Stomach (tissue), 9 donors: ENCODE measurements around the gene LUM. TPM values are rescaled to one million over a fixed set of nuclear protein-coding genes. Genes with fewer than 3 reads are reported as not detected.

Experiments used
- DNase-seq, 2 donors: peaks; one replicate each; pipeline versions ENCODE4 v3.0.0 to v3.0.0-alpha.2; 2013 to 2019
- H3K27ac ChIP-seq, 5 donors: fragments of 200-600 bp in 4 of 5; sonication (generic) in 4 of 5; one replicate each; pipeline ENCODE4 v1.5.1; 2013 to 2019; ENCODE audit warnings: mild to moderate bottlenecking in 1 of 5, moderate library complexity in 1 of 5
- H3K27me3 ChIP-seq, 3 donors: fragments of 200-600 bp; sonication (generic); one replicate each; pipeline ENCODE4 v1.5.1; 2017 to 2019; ENCODE audit warnings: mixed run types in 1 of 3
- H3K36me3 ChIP-seq, 4 donors: fragments of 200-600 bp; sonication (generic); 1 replicate in 3 of 4; 2 replicates in 1 of 4; pipeline ENCODE4 v1.5.1; 2016 to 2019
- H3K4me1 ChIP-seq, 4 donors: fragments of 200-600 bp; sonication (generic); one replicate each; pipeline ENCODE4 v1.5.1; 2016 to 2019
- H3K4me3 ChIP-seq, 4 donors: fragments of 200-600 bp; sonication (generic) in 3 of 4; one replicate each; pipeline ENCODE4 v1.5.1; 2016 to 2019; ENCODE audit warnings: mild to moderate bottlenecking in 1 of 4
- H3K9me3 ChIP-seq, 4 donors: fragments of 200-600 bp; sonication (generic); one replicate each; pipeline ENCODE4 v1.5.1; 2016 to 2019
- CTCF ChIP-seq, 7 experiments: fragments of 450-650 bp in 4 of 7; fragments of 200-600 bp in 3 of 7; sonication (generic) in 3 of 7; IDR thresholded peaks; one replicate each; pipeline ENCODE4 v1.5.1; 2016 to 2019; ENCODE audit warnings: antibody characterized with exemption in 7 of 7, control low read depth in 2 of 7, mild to moderate bottlenecking in 1 of 7
- EP300 ChIP-seq: sonication (generic); formaldehyde crosslinking; IDR thresholded peaks from one replicate; pipeline ENCODE4 v1.6.1; 2017; ENCODE audit warnings: antibody characterized with exemption
- POLR2A ChIP-seq, 4 donors: fragments of 450-650 bp; IDR thresholded peaks; one replicate each; pipeline ENCODE4 v1.6.1; 2016; ENCODE audit warnings: antibody characterized with exemption in 4 of 4, control low read depth in 2 of 4, mild to moderate bottlenecking in 1 of 4, moderate library complexity in 1 of 4
- POLR2AphosphoS5 ChIP-seq, 3 donors: sonication (generic); formaldehyde crosslinking; IDR thresholded peaks; one replicate each; pipeline ENCODE4 v1.6.1; 2016; ENCODE audit warnings: antibody characterized with exemption in 3 of 3
- WGBS, 5 donors: extraction: QIAGEN DNeasy Blood & Tissue Kit in 3 of 5; methylation state at CpG; one replicate each; pipeline versions ENCODE4 v1.1.5 to v1.1.7; 2013 to 2018; 5-methylcytosine and 5-hydroxymethylcytosine counted together
- intact Hi-C: fragments of 100-400 bp; cut with DNase I; formaldehyde crosslinking; loops from one replicate; pipeline ENCODE4 v1.15.1; 2023; ENCODE audit warnings: low total_unique reads
- polyA plus RNA-seq, 3 donors: library from polyadenylated mRNA; stranded (reverse); fragments of 200-250 nt; gene quantifications; one replicate each; pipeline ENCODE4 v1.2.3, GENCODE V29; 2013
- total RNA-seq, 5 donors: library from RNA; depleted of rRNA; stranded (reverse); fragments of >200 nt; gene quantifications; one replicate each; pipeline versions ENCODE4 v1.1.0 to v1.2.3, GENCODE V29; 2014 to 2016
- donor health status: healthy with polysubstance abuse.
- donor health status: Bipolar disorder and iron deficiency.
- donor health status: healthy.

LUM gene
- total and polyA plus RNA-seq, 8 donors: 6.9 to 486 (median 28.7) TPM

DNA sequence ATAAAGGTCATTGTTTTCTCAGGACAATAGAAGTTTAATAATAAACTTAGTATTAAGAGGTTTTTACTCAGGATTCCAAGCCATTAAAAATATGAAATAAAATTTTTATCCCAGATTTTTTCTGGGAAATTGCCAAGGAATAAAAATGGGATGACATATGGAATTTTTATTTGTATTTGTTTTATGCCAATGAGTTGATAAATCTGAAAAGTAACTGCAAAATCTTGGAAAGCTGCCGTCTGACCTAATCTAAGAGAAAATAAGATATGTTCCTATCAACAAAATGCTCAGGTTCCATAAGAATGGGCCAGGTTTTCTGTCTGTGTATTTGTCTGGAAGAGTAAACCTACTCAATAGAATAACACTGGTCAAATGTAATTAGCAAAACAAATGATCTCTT, 31.3 kb downstream of the LUM start:
- no peaks in the 10 kb centered on the region for H3K9me3 ChIP-seq
- WGBS, 5 donors: 33 to 63% (median 41%) methylated on average over 1 of the region's 1 CpG
- intact Hi-C loops: no loop called here

DNA sequence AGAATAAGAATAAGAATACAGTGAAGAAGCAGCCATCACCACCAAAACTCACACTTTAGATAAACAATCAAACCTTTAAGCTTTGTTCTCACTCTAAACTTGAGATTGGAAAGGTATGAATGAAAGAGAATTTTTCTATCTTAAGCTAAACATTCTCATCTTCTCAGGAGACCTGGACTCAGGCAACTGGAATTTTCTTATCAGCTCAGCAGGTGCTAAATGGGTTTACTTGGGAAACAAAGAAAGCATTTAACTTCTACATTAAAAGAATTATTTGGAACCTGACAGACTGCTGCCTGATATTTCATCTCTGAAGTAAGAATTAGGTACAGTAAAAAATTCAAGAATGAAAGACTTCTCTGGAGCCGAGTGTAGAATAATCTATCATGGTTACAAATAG, 32.8 kb downstream of the LUM start:
- no peak for TF ChIP-seq POLR2AphosphoS5 (IDR thresholded peaks at IDR 0.05)
- TF ChIP-seq CTCF (IDR thresholded peaks at IDR 0.05): no peak
- no peak for TF ChIP-seq EP300
- TF ChIP-seq POLR2A (IDR thresholded peaks at IDR 0.05): no peak
- no peaks in the 10 kb centered on the region for H3K27me3 ChIP-seq
- no peak overlapping the region for H3K4me3 ChIP-seq
- DNase-seq: no peak
- intact Hi-C loops: no loop called here
- H3K27ac ChIP-seq: no peak overlapping the region
- H3K36me3 ChIP-seq: no peaks in the 10 kb centered on the region
- peaks cover 0 to 3% (median 0%) of the 10 kb centered on the region in 4 donors for H3K4me1 ChIP-seq
- WGBS, 5 donors: 24 to 52% (median 33%) methylated on average over 1 of the region's 1 CpG
- no peaks in the 10 kb centered on the region for H3K9me3 ChIP-seq

More for the DNA sequence above, 31.3 kb downstream of the LUM start:
- peak overlapping the region in 1 of 5 donors; percentile 22 for H3K27ac ChIP-seq
- H3K4me1 ChIP-seq: peaks cover 0 to 3% (median 0%) of the 10 kb centered on the region in 4 donors
- no peak for TF ChIP-seq POLR2AphosphoS5 (IDR thresholded peaks at IDR 0.05)
- TF ChIP-seq POLR2A (IDR thresholded peaks at IDR 0.05): no peak
- TF ChIP-seq CTCF (IDR thresholded peaks at IDR 0.05): no peak
- no peak for TF ChIP-seq EP300
- no peak overlapping the region for H3K4me3 ChIP-seq
- DNase-seq: no peak
- no peaks in the 10 kb centered on the region for H3K27me3 ChIP-seq
- H3K36me3 ChIP-seq: no peaks in the 10 kb centered on the region

DNA sequence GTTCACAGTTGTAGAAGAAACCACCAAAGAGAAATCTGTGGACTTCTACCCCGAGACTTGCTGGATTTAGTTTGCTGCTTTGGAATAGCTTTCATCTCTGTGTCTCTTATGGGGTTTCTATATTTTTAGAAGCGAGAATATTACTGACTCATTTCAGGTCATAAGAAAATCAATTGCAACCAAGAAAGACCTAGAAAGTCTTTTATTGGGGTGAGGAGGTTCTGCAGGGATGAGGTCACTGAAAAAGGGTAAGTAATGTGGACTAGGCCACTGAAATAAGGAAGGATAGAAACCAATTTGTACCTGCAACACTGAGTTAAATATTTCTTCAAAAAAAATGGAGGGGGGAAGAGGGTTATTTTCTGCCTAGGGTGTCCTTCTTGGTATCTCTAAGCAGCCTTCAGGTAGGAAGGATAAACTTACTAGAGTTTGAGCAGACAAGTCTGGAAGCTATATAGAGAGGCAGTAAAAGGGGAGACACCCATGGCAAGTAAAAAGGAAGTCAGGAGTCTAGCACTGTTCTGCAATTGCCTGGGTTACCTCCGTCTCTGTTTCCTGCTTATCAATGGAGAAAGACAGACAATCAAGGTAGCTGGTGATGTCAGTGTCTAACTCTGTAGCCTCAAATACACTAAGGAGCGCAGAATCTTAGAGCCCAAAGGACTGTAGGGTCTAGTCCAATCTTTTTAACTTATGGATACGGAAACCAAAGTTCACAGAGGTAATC, 33.9 kb downstream of the LUM start:
- intact Hi-C loops: no loop called here

GRCh38 chr12:91074851-91075250, 36.4 kb downstream of the LUM start:
- intact Hi-C loops: no loop called here
- WGBS, 5 donors: 21 to 50% (median 43%) methylated on average over 1 of the region's 1 CpG
- Histone ChIP-seq H3K4me3 (no peak overlapping the region), H3K27ac (no peak overlapping the region), H3K27me3 (no peaks in the 10 kb centered on the region), H3K36me3 (no peaks in the 10 kb centered on the region), H3K9me3 (no peaks in the 10 kb centered on the region), H3K4me1 (peaks cover 0 to 3% (median 0%) of the 10 kb centered on the region in 4 donors)
- no peak for DNase-seq
- TF ChIP-seq EP300 (no peak), POLR2A (IDR thresholded peaks at IDR 0.05) (no peak), CTCF (IDR thresholded peaks at IDR 0.05) (no peak), POLR2AphosphoS5 (IDR thresholded peaks at IDR 0.05) (no peak)

More for the DNA sequence above, 33.9 kb downstream of the LUM start:
- TF ChIP-seq POLR2AphosphoS5 (IDR thresholded peaks at IDR 0.05) (no peak), CTCF (IDR thresholded peaks at IDR 0.05) (no peak), EP300 (no peak), POLR2A (IDR thresholded peaks at IDR 0.05) (no peak)
- no peaks in the 10 kb centered on the region for H3K36me3 ChIP-seq
- no peak overlapping the region for H3K4me3 ChIP-seq
- DNase-seq: no peak
- H3K27me3 ChIP-seq: no peaks in the 10 kb centered on the region
- no peaks in the 10 kb centered on the region for H3K9me3 ChIP-seq
- no peak overlapping the region for H3K27ac ChIP-seq
- peaks cover 0 to 3% (median 0%) of the 10 kb centered on the region in 4 donors for H3K4me1 ChIP-seq
- 85 to 91% (median 87%) methylated on average over 5 of the region's 5 CpGs for WGBS, 5 donors
